Measurements from ENCODE around the gene UBQLN2.
"Not testable (repeated sequence)": the region's sequence is repeated elsewhere in the genome, so short reads cannot be mapped to it uniquely, and the experiment has no call there.

The UBQLN2 gene

DNA sequence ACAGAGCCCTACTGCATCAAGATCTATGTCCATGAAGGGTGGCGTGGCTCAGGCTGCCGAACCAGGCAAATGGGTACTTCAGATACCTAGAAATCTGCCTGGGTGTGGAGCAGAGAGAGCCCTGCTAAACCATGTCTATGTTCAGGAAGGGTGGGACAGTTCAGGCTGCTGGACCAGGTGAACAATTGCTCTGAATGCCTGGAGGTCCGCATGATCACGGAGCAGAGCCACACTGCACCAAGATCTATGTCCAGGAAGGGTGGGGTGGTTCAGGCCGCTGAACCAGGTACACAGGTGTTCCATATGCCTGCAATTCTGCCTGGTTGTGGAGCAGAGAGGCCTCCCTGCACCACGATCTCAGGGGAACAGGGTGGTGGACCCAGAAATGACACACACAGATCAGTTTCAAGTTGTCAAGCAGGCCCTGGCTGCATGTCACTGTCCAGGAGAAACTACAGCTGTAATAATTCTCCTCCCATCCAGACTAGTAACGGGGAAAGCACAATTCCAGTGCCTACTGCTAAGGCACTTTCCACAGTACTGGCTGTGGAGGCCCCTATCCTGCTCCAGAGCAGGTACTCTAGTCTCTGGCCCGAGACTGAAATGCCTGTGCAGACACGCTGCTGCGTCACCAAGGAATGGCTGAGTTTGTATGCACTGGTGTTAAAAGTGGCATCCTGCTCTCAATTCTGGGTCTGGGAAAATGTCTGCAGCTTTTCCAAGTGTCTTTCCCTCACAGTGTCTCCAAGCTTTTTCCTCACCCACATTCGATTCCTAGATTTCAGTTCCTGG lies 25.2 kb downstream of the UBQLN2 start:
- H3K4me3 ChIP-seq (replicated peaks; ENCODE audit: low read depth, low read length): no peak overlapping the region
- TF ChIP-seq, protein P1, sequence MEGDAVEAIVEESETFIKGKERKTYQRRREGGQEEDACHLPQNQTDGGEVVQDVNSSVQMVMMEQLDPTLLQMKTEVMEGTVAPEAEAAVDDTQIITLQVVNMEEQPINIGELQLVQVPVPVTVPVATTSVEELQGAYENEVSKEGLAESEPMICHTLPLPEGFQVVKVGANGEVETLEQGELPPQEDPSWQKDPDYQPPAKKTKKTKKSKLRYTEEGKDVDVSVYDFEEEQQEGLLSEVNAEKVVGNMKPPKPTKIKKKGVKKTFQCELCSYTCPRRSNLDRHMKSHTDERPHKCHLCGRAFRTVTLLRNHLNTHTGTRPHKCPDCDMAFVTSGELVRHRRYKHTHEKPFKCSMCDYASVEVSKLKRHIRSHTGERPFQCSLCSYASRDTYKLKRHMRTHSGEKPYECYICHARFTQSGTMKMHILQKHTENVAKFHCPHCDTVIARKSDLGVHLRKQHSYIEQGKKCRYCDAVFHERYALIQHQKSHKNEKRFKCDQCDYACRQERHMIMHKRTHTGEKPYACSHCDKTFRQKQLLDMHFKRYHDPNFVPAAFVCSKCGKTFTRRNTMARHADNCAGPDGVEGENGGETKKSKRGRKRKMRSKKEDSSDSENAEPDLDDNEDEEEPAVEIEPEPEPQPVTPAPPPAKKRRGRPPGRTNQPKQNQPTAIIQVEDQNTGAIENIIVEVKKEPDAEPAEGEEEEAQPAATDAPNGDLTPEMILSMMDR (IDR thresholded peaks at IDR 0.05; ENCODE audit: low read depth, low read length, missing control alignments): no peak
- no peak for DNase-seq (ENCODE audit: extremely low read depth, low read depth)

GRCh38 chrX:56591830-56592229 lies 28.4 kb downstream of the UBQLN2 start:
- not testable (repeated sequence) for DNase-seq (ENCODE audit: extremely low read depth, low read depth)

DNA sequence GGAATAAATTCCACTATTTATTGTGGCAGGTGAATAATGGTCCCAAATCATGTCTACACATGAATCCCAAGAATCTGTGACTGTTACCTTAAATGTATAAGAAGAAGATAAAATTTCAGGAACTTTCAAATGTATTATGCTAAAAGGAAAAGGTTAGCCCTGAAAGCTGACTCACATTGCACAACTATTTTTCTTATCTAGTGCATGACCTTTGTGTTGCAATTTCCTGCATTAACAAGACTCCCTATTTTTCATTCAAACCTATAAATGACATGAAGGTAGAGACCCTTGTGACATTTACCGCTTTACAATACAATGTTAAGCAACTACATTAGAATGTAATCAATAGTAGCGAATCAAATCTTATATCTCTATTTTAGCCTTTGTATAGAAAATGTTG lies 36.7 kb downstream of the UBQLN2 start:
- no peak overlapping the region for H3K4me3 ChIP-seq (replicated peaks; ENCODE audit: low read depth, low read length)
- no peak for DNase-seq (ENCODE audit: extremely low read depth, low read depth)
- TF ChIP-seq, protein P1 (IDR thresholded peaks at IDR 0.05; ENCODE audit: low read depth, low read length, missing control alignments): no peak

More at GRCh38 chrX:56591830-56592229, 28.4 kb downstream of the UBQLN2 start:
- not testable (repeated sequence) for H3K4me3 ChIP-seq (replicated peaks; ENCODE audit: low read depth, low read length)

- no peak for DNase-seq (ENCODE audit: extremely low read depth, low read depth)
- H3K4me3 ChIP-seq (replicated peaks; ENCODE audit: low read depth, low read length): no peak overlapping the region
- TF ChIP-seq, protein P1 (IDR thresholded peaks at IDR 0.05; ENCODE audit: low read depth, low read length, missing control alignments): no peak
These were observed 37.6 kb downstream of the UBQLN2 start for GRCh38 chrX:56600987-56601386.

DNA sequence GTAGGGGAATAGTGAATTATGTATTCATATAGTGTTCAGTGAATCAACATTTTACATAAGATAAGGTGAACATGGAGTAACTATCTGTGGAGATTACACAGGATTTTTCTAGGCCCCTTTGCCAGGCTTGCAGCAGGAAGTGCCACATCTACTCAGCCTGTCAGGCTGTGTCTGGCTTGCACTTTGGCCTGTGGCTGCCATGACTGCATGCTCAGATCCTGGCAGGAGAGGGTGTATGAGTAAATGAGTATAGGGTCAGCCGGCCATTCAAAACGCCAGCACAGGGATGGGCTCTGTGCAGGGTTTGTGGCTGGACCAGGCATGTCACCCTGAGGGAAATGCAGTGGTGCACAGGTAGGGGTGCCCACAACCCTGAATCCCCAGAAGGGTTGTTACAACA lies 51.9 kb downstream of the UBQLN2 start:
- no peak for DNase-seq (ENCODE audit: extremely low read depth, low read depth)
- H3K4me3 ChIP-seq (replicated peaks; ENCODE audit: low read depth, low read length): no peak overlapping the region
- TF ChIP-seq, protein P1 (IDR thresholded peaks at IDR 0.05; ENCODE audit: low read depth, low read length, missing control alignments): no peak

Data from HFF-Myc (cell line).